Vagina (tissue), 2 donors: ENCODE measurements around the gene MRPS18B. TPM values are rescaled to one million over a fixed set of nuclear protein-coding genes. Genes with fewer than 3 reads are reported as not detected.

Source experiments
- DNase-seq, 2 donors: peaks; one replicate each; pipeline ENCODE4 v3.0.0-alpha.2; 2017; ENCODE audit errors: extremely low spot score in 2 of 2
- H3K27ac ChIP-seq: fragments of 200-600 bp; sonication (generic); one replicate; pipeline ENCODE4 v1.5.1; 2019
- H3K27me3 ChIP-seq: fragments of 200-600 bp; sonication (generic); one replicate; pipeline ENCODE4 v1.5.1; 2019
- H3K36me3 ChIP-seq, 2 donors: fragments of 200-600 bp; sonication (generic); one replicate each; pipeline ENCODE4 v1.5.1; 2017 to 2019
- H3K4me1 ChIP-seq: fragments of 200-600 bp; sonication (generic); one replicate; pipeline ENCODE4 v1.5.1; 2019
- H3K4me3 ChIP-seq, 2 donors: fragments of 200-600 bp; sonication (generic); 1 replicate in 1 of 2; 2 replicates in 1 of 2; pipeline ENCODE4 v1.5.1; 2016 to 2019
- H3K9me3 ChIP-seq: fragments of 200-600 bp; sonication (generic); one replicate; pipeline ENCODE4 v1.5.1; 2019
- POLR2A ChIP-seq, 2 donors: fragments of 450-650 bp; IDR thresholded peaks; one replicate each; pipeline ENCODE4 v1.6.1; 2017; ENCODE audit warnings: antibody characterized with exemption in 2 of 2, mild to moderate bottlenecking in 2 of 2, moderate library complexity in 2 of 2
- POLR2AphosphoS5 ChIP-seq, 2 donors: sonication (generic); formaldehyde crosslinking; IDR thresholded peaks; one replicate each; pipeline ENCODE4 v1.9.0; 2017; ENCODE audit warnings: antibody characterized with exemption in 2 of 2, mild to moderate bottlenecking in 2 of 2, low read depth in 1 of 2; ENCODE audit not compliant: insufficient read depth in 1 of 2
- intact Hi-C: fragments of 100-400 bp; cut with DNase I; formaldehyde crosslinking; loops from one replicate; pipeline ENCODE4 v1.15.1; 2023
- total RNA-seq: library from RNA; depleted of rRNA; stranded (reverse); fragments of >200 nt; gene quantifications from one replicate; pipeline ENCODE4 v1.2.3, GENCODE V29; 2016
- TF ChIP-seq, protein P1 (sequence below), 3 experiments: fragments of 450-650 bp in 2 of 3; fragments of 200-600 bp in 1 of 3; sonication (generic) in 1 of 3; IDR thresholded peaks; one replicate each; pipeline ENCODE4 v1.5.1; 2017 to 2019; ENCODE audit warnings: antibody characterized with exemption in 3 of 3, mild to moderate bottlenecking in 2 of 3, moderate library complexity in 2 of 3

The MRPS18B gene
- total RNA-seq, 1 donor from 2014 or later: 21.6 TPM

DNA sequence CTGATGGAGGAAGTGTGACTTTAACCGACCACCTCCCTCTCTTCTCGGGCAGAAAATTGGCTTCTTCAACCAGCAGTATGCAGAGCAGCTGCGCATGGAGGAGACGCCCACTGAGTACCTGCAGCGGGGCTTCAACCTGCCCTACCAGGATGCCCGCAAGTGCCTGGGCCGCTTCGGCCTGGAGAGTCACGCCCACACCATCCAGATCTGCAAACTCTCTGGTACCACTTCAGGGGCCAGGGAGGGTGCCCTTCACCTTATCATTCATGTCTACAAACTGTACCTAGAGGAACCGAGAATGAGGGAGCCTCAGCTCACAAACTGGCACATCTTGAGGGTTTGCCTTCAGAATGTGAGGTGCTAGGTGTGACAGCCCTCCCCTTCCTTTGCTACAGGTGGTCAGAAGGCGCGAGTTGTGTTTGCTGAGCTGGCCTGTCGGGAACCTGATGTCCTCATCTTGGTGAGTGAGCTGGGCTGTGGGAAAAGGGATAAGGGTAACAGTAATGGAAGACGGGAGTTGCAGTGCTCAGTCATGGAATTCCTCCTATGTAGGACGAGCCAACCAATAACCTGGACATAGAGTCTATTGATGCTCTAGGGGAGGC, 27.8 kb upstream of the MRPS18B start:
- no peak for DNase-seq
- H3K36me3 ChIP-seq: peaks cover 3 to 58% of the 10 kb centered on the region in 2 donors
- intact Hi-C loops: no loop called here

DNA sequence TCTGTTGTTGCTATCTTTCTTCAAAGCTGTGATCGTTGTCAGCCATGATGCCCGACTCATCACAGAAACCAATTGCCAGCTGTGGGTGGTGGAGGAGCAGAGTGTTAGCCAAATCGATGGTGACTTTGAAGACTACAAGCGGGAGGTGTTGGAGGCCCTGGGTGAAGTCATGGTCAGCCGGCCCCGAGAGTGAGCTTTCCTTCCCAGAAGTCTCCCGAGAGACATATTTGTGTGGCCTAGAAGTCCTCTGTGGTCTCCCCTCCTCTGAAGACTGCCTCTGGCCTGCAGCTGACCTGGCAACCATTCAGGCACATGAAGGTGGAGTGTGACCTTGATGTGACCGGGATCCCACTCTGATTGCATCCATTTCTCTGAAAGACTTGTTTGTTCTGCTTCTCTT, 27.1 kb upstream of the MRPS18B start:
- peaks cover 3 to 52% of the 10 kb centered on the region in 2 donors for H3K36me3 ChIP-seq
- H3K4me1 ChIP-seq: peaks cover 22% of the 10 kb centered on the region
- TF ChIP-seq POLR2A (IDR thresholded peaks at IDR 0.05) (no peak), POLR2AphosphoS5 (IDR thresholded peaks at IDR 0.05; ENCODE audit: insufficient read depth in 1 of 2, low read depth in 1 of 2) (no peak)
- TF ChIP-seq, protein P1, sequence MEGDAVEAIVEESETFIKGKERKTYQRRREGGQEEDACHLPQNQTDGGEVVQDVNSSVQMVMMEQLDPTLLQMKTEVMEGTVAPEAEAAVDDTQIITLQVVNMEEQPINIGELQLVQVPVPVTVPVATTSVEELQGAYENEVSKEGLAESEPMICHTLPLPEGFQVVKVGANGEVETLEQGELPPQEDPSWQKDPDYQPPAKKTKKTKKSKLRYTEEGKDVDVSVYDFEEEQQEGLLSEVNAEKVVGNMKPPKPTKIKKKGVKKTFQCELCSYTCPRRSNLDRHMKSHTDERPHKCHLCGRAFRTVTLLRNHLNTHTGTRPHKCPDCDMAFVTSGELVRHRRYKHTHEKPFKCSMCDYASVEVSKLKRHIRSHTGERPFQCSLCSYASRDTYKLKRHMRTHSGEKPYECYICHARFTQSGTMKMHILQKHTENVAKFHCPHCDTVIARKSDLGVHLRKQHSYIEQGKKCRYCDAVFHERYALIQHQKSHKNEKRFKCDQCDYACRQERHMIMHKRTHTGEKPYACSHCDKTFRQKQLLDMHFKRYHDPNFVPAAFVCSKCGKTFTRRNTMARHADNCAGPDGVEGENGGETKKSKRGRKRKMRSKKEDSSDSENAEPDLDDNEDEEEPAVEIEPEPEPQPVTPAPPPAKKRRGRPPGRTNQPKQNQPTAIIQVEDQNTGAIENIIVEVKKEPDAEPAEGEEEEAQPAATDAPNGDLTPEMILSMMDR (IDR thresholded peaks at IDR 0.05): no peak
- H3K27ac ChIP-seq: peak overlapping the region; percentile 67
- no peaks in the 10 kb centered on the region for H3K9me3 ChIP-seq
- no peak overlapping the region for H3K4me3 ChIP-seq
- no peak for DNase-seq
- no peaks in the 10 kb centered on the region for H3K27me3 ChIP-seq
- intact Hi-C loops: no loop called here

More for the DNA sequence above, 27.8 kb upstream of the MRPS18B start:
- no peak overlapping the region for H3K4me3 ChIP-seq
- H3K27me3 ChIP-seq: no peaks in the 10 kb centered on the region
- TF ChIP-seq POLR2A (IDR thresholded peaks at IDR 0.05): no peak
- TF ChIP-seq, protein P1 (IDR thresholded peaks at IDR 0.05): no peak
- TF ChIP-seq POLR2AphosphoS5 (IDR thresholded peaks at IDR 0.05; ENCODE audit: insufficient read depth in 1 of 2, low read depth in 1 of 2): no peak
- H3K9me3 ChIP-seq: no peaks in the 10 kb centered on the region
- H3K4me1 ChIP-seq: peaks cover 22% of the 10 kb centered on the region
- H3K27ac ChIP-seq: peak overlapping the region; percentile 67

DNA sequence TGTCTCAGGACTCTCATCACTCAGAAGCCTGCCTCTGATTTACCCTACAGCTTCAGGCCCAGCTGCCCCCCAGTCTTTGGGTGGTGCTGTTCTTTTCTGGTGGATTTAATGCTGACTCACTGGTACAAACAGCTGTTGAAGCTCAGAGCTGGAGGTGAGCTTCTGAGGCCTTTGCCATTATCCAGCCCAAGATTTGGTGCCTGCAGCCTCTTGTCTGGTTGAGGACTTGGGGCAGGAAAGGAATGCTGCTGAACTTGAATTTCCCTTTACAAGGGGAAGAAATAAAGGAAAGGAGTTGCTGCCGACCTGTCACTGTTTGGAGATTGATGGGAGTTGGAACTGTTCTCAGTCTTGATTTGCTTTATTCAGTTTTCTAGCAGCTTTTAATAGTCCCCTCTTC, 26.6 kb upstream of the MRPS18B start:
- TF ChIP-seq, protein P1 (IDR thresholded peaks at IDR 0.05): no peak
- TF ChIP-seq POLR2AphosphoS5 (IDR thresholded peaks at IDR 0.05; ENCODE audit: insufficient read depth in 1 of 2, low read depth in 1 of 2) (peak in 1 of 2 donors; percentile 77), POLR2A (IDR thresholded peaks at IDR 0.05) (no peak)
- no peaks in the 10 kb centered on the region for H3K27me3 ChIP-seq
- H3K36me3 ChIP-seq: peaks cover 3 to 47% of the 10 kb centered on the region in 2 donors
- DNase-seq: no peak
- H3K4me3 ChIP-seq: no peak overlapping the region
- H3K9me3 ChIP-seq: no peaks in the 10 kb centered on the region
- intact Hi-C loops: no loop called here
- H3K27ac ChIP-seq: peak overlapping the region; percentile 67
- peaks cover 22% of the 10 kb centered on the region for H3K4me1 ChIP-seq

DNA sequence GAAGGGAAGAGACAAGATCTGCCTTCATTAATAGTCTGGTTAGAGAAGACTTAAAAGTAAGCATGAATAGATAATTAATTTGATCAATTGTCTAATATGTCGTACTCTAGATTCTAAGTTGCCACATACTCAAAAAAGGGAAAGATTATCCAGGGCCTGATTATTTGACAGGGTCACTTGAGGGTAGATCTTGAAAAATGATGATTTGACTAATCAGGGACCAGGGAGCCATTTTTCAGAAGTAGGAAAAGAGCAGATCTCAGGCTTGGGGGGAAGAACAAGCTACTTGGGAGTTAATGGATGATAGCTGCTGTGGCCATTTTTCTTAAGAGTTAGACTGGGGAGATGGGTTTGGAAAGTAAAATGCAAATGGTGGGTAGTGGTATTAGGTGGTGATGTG, 25.4 kb upstream of the MRPS18B start:
- intact Hi-C loops: no loop called here
- H3K4me1 ChIP-seq: peaks cover 22% of the 10 kb centered on the region
- H3K9me3 ChIP-seq: no peaks in the 10 kb centered on the region
- no peak overlapping the region for H3K4me3 ChIP-seq
- H3K27me3 ChIP-seq: no peaks in the 10 kb centered on the region
- DNase-seq: no peak
- H3K27ac ChIP-seq: no peak overlapping the region
- TF ChIP-seq POLR2AphosphoS5 (IDR thresholded peaks at IDR 0.05; ENCODE audit: insufficient read depth in 1 of 2, low read depth in 1 of 2) (no peak), POLR2A (IDR thresholded peaks at IDR 0.05) (no peak)
- TF ChIP-seq, protein P1 (IDR thresholded peaks at IDR 0.05): no peak
- peaks cover 3 to 34% of the 10 kb centered on the region in 2 donors for H3K36me3 ChIP-seq
